ENCODE measurements around the gene ZNF211.
A peak's percentile ranks its signal among the peaks of the same experiment; 100 is the strongest.

ZNF211 gene

DNA sequence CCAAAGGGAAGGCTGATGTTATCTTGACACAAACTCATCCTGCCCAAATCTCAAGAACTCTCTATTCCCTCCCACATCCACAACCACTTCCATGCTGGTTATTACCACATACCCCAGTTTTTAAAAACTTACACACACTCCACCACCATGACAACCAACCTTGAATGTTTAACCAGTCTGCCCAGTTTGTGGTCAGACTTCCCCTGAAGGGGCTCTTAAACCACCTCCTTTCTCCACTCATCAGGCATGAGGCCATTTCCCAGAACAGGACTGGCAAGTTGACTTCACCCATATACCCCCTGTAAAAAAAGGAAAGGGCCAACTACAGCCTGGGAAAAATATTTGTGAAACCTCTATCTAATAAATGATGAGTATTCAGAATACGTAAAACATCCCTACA, 23.4 kb downstream of the ZNF211 start:
- no peak for DNase-seq (ENCODE audit: low spot score)

DNA sequence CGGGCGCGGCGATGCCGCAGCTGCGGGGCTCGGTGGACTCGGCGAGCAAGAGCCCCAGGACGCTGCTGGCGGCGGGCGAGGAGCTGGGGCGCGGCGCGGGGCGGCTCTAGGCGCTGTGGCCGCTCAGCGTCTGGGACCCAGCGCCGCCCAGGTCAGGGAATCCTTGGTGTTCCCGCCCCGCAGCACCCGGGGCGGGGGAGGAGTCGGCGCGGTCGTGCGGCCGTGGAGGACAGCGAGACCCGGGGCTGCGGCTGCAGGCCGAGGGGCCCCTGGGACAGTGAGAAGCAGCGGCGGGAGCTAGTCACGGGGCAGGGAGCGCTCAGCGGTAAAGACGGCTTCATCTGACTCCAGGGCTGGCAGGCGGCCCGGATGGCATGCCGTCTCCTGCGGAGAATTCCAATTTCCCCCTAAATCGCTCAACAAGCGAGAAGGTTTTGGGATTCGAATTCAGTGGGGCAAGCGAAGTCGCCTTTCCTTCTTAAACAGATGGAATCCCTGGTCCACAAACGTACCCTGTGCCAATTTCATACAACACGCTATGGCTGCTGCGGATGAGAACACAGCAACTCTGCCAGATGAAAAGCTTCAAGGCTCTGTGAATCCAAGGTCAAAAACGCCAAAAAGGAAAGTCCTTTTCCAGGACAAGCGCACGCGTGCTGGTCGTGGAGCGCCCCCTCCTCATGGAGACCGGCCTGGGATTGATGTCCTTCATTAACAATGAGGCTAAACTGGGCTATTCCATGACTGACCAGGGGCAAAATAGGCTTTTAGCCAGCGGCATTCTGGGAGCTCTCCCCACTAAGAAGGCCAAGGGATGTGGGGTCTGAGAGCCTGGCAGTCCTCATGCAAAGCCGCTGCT, 31.5 kb downstream of the ZNF211 start:
- peak; percentile 21 for DNase-seq (ENCODE audit: low spot score)

DNA sequence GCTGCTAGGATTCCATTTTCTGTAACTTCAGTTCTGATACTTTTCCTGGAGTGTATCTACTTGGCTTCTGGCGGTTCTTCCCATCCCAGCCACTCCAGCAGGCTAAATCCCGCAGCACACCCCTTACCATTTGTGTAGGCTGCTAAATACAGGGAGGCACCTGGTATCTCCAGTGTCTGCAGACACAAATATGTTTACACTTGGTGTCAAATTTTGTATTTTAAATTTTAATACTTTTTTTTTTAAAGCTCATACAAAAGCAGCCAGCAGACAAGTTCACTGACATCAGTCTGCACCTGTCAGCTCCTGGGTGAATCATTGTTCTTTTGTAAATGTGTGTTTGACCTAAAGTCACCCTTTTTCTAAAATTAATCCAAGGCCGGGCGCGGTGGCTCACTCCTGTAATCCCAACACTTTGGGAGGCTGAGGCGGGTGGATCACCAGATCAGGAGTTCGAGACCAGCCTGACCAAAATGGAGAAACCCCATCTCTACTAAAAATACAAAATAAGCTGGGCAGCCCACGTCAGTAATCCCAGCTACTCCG, 32.4 kb downstream of the ZNF211 start:
- DNase-seq (ENCODE audit: low spot score) = no peak

DNA sequence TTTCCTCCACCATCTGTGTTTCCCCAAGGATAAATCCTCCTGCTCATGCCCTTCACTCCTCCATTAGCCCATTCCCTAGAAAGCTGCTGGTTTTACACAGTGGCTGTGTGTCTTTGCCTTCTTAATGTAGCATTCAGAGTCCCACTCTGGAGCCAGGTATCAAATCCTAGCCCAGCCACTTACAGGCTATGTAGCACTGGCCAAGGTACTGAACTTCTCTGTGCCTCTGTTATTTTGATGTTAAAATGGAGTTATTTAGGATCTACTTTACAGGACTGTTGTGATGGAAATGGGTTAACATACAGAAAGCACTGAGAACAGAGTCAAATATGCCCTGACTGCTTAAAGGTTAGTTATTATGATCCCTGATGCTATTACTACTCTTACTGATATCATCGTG, 34.3 kb downstream of the ZNF211 start:
- DNase-seq (ENCODE audit: low spot score) = no peak

DNA sequence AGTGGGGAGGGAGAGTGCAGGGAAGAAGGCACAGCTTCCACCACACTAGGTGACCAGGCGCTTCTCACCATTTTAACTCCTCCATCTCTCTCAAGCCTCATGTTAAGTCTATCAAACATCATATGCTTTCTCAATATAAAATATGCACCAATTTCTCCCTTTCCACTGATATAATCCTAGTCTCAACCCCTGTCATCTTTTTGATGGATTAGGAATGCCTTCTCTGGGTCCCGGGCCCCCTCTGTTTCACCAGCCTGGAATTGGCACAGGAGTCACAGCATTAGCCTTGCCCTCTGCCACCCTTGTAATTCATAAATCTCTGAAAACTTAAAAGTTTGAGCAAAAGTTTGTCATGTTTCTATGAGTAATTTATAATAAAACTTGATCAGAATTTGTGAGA, 35.7 kb downstream of the ZNF211 start, which contains the start of gene ZSCAN4:
ZSCAN4 (plus strand) TSS at position 301 of the 400 bp plus-strand sequence. CDS start 7,211 bp downstream, outside the sequence.
- DNase-seq (ENCODE audit: low spot score) = no peak

DNA sequence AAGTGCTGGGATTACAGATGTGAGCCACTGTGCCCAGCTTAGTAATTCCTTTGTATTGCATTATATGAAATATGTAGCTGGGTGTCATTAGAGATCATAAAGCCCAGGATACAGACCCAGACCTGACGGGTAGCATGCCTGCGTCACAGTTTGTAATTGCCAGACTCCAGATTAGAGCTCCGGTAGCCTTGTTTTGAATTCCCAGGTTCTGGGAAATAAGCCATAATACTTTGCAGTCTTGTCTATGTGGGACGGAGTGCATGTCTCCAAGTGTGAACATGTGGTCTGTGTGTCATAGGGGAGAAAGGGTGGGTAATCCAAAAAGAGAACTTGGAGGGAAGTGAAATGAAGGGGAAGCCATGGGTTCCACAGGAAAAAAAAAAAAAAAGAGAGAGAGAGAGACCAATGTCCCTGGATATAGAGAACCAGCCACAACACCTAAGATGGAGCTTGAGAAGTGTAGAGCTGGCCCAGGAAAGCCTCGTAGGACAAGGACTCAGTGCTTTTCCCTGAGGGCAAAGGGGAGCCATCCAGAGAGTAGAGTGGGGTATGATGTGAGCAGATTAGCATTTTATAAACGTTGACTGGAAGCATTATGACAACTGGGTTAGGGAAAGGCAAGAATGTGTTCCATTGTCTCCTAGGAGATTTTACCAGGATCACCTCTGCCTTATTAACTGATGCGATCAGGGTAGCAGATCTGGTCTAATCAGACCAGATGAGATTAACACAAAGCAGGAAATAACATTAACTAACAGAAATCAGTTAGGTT, 38.3 kb downstream of the ZNF211 start:
- no peak for DNase-seq (ENCODE audit: low spot score)

DNA sequence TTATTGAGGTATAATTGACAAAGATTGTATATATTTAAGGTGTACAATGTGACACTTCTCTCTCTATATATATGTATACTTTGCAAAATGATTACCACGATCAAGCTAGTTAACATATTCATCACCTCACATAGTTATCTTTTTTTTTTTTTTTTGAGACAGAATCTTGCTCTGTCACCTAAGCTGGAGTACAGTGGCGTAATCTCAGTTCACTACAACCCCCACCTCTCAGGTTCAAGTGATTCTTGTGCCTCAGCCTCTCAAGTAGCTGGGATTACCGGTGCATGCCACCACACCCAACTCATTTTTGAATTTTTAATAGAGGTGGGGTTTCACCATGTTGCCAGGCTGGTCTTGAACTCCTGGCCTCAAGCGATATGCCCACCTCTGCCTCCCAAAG, 39.5 kb downstream of the ZNF211 start:
- no peak for DNase-seq (ENCODE audit: low spot score)

DNA sequence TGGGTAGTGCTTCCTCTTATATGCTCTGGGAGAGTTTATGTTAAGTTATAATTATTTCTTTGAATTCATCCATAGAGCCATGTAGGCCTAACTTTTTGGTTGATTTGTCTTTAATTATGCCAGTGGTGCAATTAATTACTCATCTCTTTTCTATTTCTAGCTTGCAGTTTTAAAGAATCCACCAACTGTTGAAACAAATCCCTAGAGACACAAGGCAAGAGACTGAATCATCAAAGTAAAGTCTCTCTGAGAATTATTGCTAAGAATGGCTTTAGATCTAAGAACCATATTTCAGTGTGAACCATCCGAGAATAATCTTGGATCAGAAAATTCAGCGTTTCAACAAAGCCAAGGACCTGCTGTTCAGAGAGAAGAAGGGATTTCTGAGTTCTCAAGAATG, 42.9 kb downstream of the ZNF211 start:
- DNase-seq (ENCODE audit: low spot score) = no peak

DNA sequence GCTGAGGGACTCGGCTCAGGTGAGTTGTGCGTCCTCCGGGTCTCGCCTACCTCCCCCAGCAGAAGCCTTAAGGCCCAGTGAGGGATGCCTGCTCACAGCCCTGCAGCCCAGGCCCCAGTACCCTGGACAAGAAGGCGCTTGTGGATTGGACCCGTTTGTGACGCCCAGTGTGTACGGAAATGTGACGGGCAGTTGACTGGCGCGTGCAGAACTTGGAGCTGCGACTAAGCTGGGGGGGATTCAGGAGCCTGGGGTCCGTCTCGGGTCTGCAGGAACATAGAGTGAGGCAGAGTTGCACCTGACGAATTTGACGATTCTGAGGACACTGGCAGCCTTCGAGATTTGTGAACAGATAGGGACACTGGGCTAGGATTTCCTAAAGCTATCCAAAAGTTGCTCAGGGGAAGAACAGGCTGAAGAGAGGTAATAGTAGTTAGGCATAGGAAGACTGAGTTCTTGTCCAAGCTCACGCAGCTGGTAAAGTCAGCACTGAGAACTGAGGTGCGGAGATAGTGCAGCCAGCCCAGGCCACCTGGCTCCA, 49.3 kb downstream of the ZNF211 start:
- DNase-seq (ENCODE audit: low spot score) = no peak

DNA sequence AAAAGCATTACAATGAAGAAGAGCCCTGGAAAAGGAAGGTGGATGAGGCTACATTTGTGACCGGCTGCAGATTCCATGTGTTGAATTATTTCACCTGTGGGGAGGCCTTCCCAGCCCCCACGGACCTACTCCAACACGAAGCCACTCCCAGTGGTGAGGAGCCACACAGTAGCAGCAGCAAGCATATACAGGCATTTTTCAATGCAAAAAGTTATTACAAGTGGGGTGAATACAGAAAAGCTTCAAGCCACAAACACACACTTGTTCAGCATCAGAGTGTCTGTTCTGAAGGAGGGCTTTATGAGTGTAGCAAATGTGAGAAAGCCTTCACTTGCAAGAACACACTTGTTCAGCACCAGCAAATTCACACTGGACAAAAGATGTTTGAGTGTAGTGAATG, 53.8 kb downstream of the ZNF211 start:
- no peak for DNase-seq (ENCODE audit: low spot score)

DNA sequence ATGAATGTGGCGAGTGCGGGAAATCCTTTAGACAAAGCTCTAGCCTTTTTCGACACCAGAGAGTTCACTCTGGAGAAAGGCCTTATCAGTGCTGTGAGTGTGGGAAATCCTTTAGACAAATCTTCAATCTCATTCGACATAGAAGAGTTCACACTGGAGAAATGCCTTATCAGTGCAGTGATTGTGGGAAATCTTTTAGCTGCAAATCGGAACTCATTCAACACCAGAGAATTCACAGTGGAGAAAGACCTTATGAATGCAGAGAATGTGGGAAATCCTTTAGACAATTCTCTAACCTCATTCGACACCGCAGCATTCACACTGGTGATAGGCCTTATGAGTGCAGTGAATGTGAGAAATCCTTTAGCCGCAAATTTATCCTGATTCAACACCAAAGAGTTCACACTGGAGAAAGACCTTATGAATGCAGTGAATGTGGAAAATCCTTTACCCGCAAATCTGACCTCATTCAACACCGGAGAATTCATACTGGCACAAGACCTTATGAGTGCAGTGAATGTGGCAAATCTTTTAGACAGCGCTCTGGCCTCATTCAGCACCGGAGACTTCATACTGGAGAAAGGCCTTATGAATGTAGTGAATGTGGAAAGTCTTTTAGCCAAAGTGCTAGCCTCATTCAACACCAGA, 54.5 kb downstream of the ZNF211 start:
- no peak for DNase-seq (ENCODE audit: low spot score)

DNA sequence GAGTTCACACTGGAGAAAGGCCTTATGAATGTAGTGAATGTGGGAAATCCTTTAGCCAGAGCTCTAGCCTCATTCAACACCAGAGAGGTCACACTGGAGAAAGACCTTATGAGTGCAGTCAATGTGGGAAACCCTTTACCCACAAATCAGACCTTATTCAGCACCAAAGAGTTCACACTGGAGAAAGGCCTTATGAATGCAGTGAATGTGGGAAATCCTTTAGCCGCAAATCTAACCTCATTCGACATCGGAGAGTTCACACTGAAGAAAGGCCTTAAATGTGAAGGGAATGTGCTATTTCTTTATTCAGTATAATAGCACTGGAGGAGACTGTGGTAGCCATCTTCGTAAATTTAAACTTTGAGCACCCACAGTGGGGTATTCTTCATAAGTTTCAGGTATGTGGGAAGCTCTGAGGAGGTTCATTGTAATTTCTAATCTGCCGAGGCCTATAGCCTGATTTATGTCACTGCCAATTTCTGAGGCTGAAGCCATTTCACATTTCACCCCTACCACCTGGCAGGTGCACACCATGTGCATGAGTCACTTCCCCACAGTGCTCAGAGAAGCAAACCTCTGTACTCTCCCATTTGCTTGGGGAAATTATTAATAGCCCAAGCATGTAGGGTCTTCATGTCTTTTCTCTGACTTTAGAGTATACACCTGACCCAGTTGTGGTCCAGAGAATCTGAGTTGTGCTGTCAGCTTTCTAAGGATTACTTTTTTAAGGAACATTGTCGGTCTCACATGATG, 55.2 kb downstream of the ZNF211 start:
- no peak for DNase-seq (ENCODE audit: low spot score)

DNA sequence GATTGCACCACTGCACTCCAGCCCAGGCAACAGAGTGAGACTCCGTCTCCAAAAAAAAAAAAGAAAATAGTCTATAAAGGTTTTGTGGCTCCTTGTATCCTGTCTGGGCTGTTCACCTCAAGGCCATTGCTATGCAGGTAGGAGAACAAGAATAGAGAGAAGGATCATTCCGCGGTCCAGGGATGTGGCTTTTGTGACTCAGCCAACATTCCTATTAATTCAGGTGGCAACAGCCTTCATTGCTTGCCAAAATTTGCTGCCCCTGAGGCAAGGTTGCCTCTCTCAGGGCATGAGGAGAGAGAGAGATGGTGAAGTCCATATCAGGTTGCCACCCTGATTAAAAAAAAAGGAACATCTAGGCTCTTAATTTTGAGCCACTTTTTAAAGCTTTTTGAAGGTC, 56.8 kb downstream of the ZNF211 start:
- no peak for DNase-seq (ENCODE audit: low spot score)
